Measurements from ENCODE around the gene EDC4.

The EDC4 gene

GRCh38 chr16:67924140-67924906, 51.5 kb downstream of the EDC4 start:
- H3K27me3 Mint-ChIP-seq: no peaks in the 10 kb centered on the region
- no peak overlapping the region for H3K4me3 Mint-ChIP-seq
- DNase-seq (ENCODE audit: low spot score in 2 of 2): no peak
- H3K4me1 Mint-ChIP-seq: no peaks in the 10 kb centered on the region
- no peak for ATAC-seq (replicated peaks; ENCODE audit: extremely low read depth, poor library complexity, severe bottlenecking)
- no peaks in the 10 kb centered on the region for H3K9me3 Mint-ChIP-seq
- no peak overlapping the region for H3K27ac Mint-ChIP-seq (ENCODE audit: low read depth)
- H3K36me3 Mint-ChIP-seq (ENCODE audit: insufficient read depth): peaks cover 8% of the 10 kb centered on the region

DNA sequence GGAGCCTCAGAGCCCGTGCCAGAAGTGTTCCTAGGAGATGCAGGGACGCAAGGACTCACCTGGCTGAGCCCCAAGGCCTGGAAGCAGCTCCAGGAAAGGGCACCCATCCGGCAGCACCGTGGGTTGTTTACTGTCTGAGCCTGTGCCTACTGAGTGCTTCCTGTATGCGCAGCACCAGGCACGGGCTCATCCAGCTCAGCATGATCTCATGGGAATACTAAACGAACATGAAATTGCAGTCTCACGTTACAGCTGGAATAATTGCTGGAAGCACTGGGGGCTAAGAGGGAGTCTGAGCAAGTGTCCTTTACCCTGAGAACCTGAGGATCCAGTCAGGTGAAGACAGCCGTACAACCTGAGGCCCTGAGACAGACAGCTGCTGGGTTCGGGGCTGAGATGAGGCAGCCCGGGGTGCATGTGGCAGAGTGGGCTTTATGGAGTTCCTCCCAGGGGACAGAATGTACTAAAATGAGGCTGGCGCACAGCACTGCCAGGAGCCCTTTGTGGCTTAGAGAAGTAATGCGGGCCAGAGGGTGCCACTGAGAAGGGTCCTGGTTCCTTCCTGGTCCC, 53.4 kb downstream of the EDC4 start:
- no peak for ATAC-seq (replicated peaks; ENCODE audit: extremely low read depth, poor library complexity, severe bottlenecking)
- Mint-ChIP-seq H3K4me3 (no peak overlapping the region), H3K27ac (ENCODE audit: low read depth) (peak overlapping the region; percentile 67), H3K36me3 (ENCODE audit: insufficient read depth) (peaks cover 13% of the 10 kb centered on the region), H3K9me3 (no peaks in the 10 kb centered on the region), H3K4me1 (no peaks in the 10 kb centered on the region), H3K27me3 (no peaks in the 10 kb centered on the region)
- no peak for DNase-seq (ENCODE audit: low spot score in 2 of 2)

- H3K4me3 Mint-ChIP-seq: no peak overlapping the region
- H3K4me1 Mint-ChIP-seq: no peaks in the 10 kb centered on the region
- no peak for ATAC-seq (replicated peaks; ENCODE audit: extremely low read depth, poor library complexity, severe bottlenecking)
- H3K36me3 Mint-ChIP-seq (ENCODE audit: insufficient read depth): peaks cover 16% of the 10 kb centered on the region
- no peaks in the 10 kb centered on the region for H3K27me3 Mint-ChIP-seq
- H3K27ac Mint-ChIP-seq (ENCODE audit: low read depth): no peak overlapping the region
- no peak for DNase-seq (ENCODE audit: low spot score in 2 of 2)
- H3K9me3 Mint-ChIP-seq: no peaks in the 10 kb centered on the region
Measured at GRCh38 chr16:67927131-67927941, 54.5 kb downstream of the EDC4 start.

- Mint-ChIP-seq H3K4me1 (no peaks in the 10 kb centered on the region), H3K27me3 (no peaks in the 10 kb centered on the region), H3K9me3 (no peaks in the 10 kb centered on the region), H3K4me3 (no peak overlapping the region), H3K36me3 (ENCODE audit: insufficient read depth) (peaks cover 23% of the 10 kb centered on the region), H3K27ac (ENCODE audit: low read depth) (no peak overlapping the region)
- no peak for ATAC-seq (replicated peaks; ENCODE audit: extremely low read depth, poor library complexity, severe bottlenecking)
- no peak for DNase-seq (ENCODE audit: low spot score in 2 of 2)
Measured at GRCh38 chr16:67928147-67928546, 55.3 kb downstream of the EDC4 start.

DNA sequence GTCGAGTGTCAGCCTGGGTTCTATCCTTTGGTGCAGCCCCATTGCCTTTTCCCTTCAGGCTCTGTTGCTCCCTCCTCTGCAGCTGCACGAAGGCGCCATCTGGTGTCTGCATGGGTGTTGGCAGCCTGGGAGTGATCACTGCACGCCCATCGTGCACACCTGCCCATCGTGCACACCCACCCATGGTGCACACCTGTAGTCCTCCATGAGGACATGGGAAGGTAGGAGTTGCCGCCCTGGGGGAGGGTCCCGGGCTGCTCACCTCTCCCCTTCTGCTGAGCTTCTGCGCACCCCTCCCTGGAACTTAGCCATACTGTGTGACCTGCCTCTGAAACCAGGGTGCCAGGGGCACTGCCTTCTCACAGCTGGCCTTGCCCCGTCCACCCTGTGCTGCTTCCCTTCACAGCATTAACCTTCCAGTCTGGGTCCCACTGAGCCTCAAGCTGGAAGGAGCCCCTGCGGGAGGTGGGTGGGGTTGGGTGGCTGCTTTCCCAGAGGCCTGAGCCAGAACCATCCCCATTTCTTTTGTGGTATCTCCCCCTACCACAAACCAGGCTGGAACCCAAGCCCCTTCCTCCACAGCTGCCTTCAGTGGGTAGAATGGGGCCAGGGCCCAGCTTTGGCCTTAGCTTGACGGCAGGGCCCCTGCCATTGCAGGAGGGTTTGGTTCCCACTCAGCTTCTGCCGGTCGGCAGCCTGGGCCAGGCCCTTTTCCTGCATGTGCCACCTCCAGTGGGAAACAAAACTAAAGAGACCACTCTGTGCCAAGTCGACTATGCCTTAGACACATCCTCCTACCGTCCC, 55.9 kb downstream of the EDC4 start:
- Mint-ChIP-seq H3K4me1 (peaks cover 2% of the 10 kb centered on the region), H3K36me3 (ENCODE audit: insufficient read depth) (peaks cover 28% of the 10 kb centered on the region), H3K27ac (ENCODE audit: low read depth) (no peak overlapping the region), H3K9me3 (no peaks in the 10 kb centered on the region), H3K27me3 (no peaks in the 10 kb centered on the region), H3K4me3 (no peak overlapping the region)
- peak; percentile 53 to 55 for DNase-seq (ENCODE audit: low spot score in 2 of 2)
- ATAC-seq (replicated peaks; ENCODE audit: extremely low read depth, poor library complexity, severe bottlenecking): peak; percentile 86

DNA sequence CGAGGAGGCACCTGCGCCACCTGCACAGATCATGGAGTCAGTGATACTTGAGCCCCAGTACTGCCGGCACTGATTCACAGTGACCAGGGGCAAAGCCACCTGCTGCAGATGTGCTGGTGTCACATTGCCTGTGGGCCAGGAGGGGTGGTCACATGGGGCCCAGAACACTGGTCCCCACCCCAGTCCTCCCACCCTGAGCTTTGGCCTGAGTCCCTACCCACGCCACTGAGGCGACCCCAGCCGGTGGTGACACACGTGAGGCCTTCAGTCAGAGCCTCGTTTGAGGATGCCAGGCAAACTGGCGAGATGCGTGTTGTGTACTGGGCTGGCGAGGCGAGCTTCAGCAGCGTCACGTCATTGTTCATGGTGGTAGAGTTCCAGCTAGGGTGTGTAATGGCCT, 57.3 kb downstream of the EDC4 start:
- no peak for ATAC-seq (replicated peaks; ENCODE audit: extremely low read depth, poor library complexity, severe bottlenecking)
- H3K9me3 Mint-ChIP-seq: no peaks in the 10 kb centered on the region

DNA sequence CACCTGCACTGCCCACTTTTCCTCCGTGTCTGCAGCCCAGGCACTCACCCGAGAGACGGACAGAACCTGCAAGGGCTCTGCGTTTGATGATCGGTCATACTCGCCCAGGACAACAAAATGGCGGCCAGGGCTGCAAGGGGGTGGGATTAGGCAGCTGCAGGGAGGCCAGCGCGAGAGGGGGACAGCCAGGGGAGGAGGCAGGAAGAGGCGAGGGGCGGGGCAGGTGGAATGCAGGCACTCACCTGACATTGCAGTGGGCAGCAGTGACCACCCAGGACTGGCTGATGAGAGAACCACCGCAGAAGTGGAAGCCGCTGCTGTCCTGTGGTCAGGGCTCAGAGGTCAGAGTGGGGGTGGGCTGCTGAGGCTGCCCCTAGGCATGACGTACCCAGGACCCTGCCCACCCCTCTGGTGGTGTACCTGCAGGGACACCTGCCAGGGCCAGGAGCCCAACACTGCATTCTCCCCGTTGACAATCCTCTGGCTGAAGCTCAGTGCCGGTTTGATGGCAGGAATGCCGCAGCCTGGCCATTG, 57.9 kb downstream of the EDC4 start:
- peaks cover 18% of the 10 kb centered on the region for H3K4me1 Mint-ChIP-seq
- H3K9me3 Mint-ChIP-seq: no peaks in the 10 kb centered on the region
- DNase-seq (ENCODE audit: low spot score in 2 of 2) (no peak), ATAC-seq (replicated peaks; ENCODE audit: extremely low read depth, poor library complexity, severe bottlenecking) (no peak)
- H3K4me3 Mint-ChIP-seq: no peak overlapping the region
- no peaks in the 10 kb centered on the region for H3K27me3 Mint-ChIP-seq
- H3K36me3 Mint-ChIP-seq (ENCODE audit: insufficient read depth): peaks cover 40% of the 10 kb centered on the region
- no peak overlapping the region for H3K27ac Mint-ChIP-seq (ENCODE audit: low read depth)

More for the DNA sequence above, 57.3 kb downstream of the EDC4 start:
- Mint-ChIP-seq H3K4me3 (no peak overlapping the region), H3K27me3 (no peaks in the 10 kb centered on the region), H3K27ac (ENCODE audit: low read depth) (no peak overlapping the region), H3K4me1 (peaks cover 13% of the 10 kb centered on the region), H3K36me3 (ENCODE audit: insufficient read depth) (peaks cover 35% of the 10 kb centered on the region)
- DNase-seq (ENCODE audit: low spot score in 2 of 2): no peak
